Panc1 (cell line): ENCODE measurements around the gene SMURF2. TPM values are rescaled to one million over a fixed set of nuclear protein-coding genes. Genes with fewer than 3 reads are reported as not detected.

ENCODE experiments used
- ATAC-seq: fragments of 200-7000 bp; cut with Tn5 transposase; 2 replicates; pipeline ENCODE4 v1.9.1; 2020; ENCODE audit warnings: mild to moderate bottlenecking, moderate library complexity
- BruUV-seq: library from RNA; stranded (reverse); fragments of 400-500 nt; replicated peaks from 2 replicates; lab custom pipeline; 2021; lab: Mats Ljungman, UMichigan
- CTCF ChIA-PET: fragments of 300-600 bp; sonication (Branson Sonifier 250); formaldehyde crosslinking; loops from one replicate; lab custom pipeline; 2022; ENCODE audit warnings: antibody characterized with exemption; lab: Charles Lee
- POLR2A ChIA-PET: fragments of 300-600 bp; sonication (Branson Sonifier 250); formaldehyde crosslinking; loops from one replicate; lab custom pipeline; 2022; ENCODE audit warnings: antibody characterized with exemption; lab: Charles Lee
- DNase-seq: peaks from one replicate; pipeline ENCODE4 v3.0.0-alpha.2; 2010; ENCODE audit warnings: low read depth, low spot score
- H3K27ac ChIP-seq: 2 replicates; pipeline ENCODE4 v1.5.1; 2011; ENCODE audit warnings: mild to moderate bottlenecking, low read length, inconsistent platforms
- H3K27me3 ChIP-seq: fragments of 200-500 bp; sonication (Bioruptor generic); 2 replicates; pipeline ENCODE4 v1.6.0; 2014; ENCODE audit warnings: low read length, inconsistent platforms; ENCODE audit not compliant: control insufficient read depth, insufficient read depth
- H3K36me3 ChIP-seq: fragments of 200-500 bp; sonication (Bioruptor generic); 2 replicates; pipeline ENCODE4 v1.5.1; 2014; ENCODE audit warnings: inconsistent platforms, mild to moderate bottlenecking, low read length, moderate library complexity; ENCODE audit not compliant: control insufficient read depth, insufficient read depth
- H3K4me1 ChIP-seq: 2 replicates; pipeline ENCODE4 v1.5.1; 2011; ENCODE audit warnings: inconsistent platforms, mild to moderate bottlenecking, low read length, moderate library complexity; ENCODE audit not compliant: control insufficient read depth, insufficient read depth
- H3K4me3 ChIP-seq, 2 experiments: 2 replicates each; pipeline ENCODE4 v1.5.1; 2011 to 2012; ENCODE audit warnings: low read depth in 2 of 2, low read length in 2 of 2, mild to moderate bottlenecking in 2 of 2, inconsistent platforms in 1 of 2, moderate library complexity in 1 of 2
- H3K9me3 ChIP-seq: fragments of 200-500 bp; sonication (Bioruptor generic); 2 replicates; pipeline ENCODE4 v1.5.1; 2014; ENCODE audit warnings: low read depth, mild to moderate bottlenecking, inconsistent platforms, low read length, moderate library complexity; ENCODE audit not compliant: control insufficient read depth, insufficient read depth
- POLR2AphosphoS5 ChIP-seq: IDR thresholded peaks from 2 replicates; pipeline ENCODE4 v1.6.1; 2012; ENCODE audit warnings: mild to moderate bottlenecking, low read depth, low read length, moderate library complexity
- REST ChIP-seq, 2 experiments: IDR thresholded peaks; 2 replicates each; pipeline ENCODE4 v1.6.1; 2011 to 2012; ENCODE audit warnings: low read depth in 2 of 2, control low read depth in 1 of 2, low read length in 1 of 2, mild to moderate bottlenecking in 1 of 2, moderate library complexity in 1 of 2; ENCODE audit not compliant: insufficient read depth in 1 of 2
- SIN3A ChIP-seq: IDR thresholded peaks from 2 replicates; pipeline ENCODE4 v1.6.1; 2012; ENCODE audit warnings: low read depth, mild to moderate bottlenecking, low read length, moderate library complexity, borderline replicate concordance; ENCODE audit not compliant: insufficient read depth
- TCF7L2 ChIP-seq: IDR thresholded peaks from 2 replicates; pipeline ENCODE4 v1.6.1; 2011; ENCODE audit warnings: mild to moderate bottlenecking, low read depth, low read length, inconsistent platforms
- in situ Hi-C: cut with HindIII; loops from 2 replicates; pipeline ENCODE4 v1.10.0; 2016; ENCODE audit warnings: low sequenced_read_pairs, low pct_unique_long_range_greater_than_20kb
- intact Hi-C: fragments of 100-400 bp; cut with micrococcal nuclease; formaldehyde crosslinking; loops from one replicate; pipeline ENCODE4 v1.10.0; 2022; ENCODE audit not compliant: unreplicated experiment
- total RNA-seq: library from RNA; stranded (reverse); gene quantifications from one replicate; pipeline ENCODE4 v1.2.1, GENCODE V29; 2021; ENCODE audit not compliant: unreplicated experiment
- TF ChIP-seq, protein P1 (sequence below): fragments of 450-650 bp; IDR thresholded peaks from 2 replicates; pipeline ENCODE4 v1.5.1; 2017; ENCODE audit warnings: mild to moderate bottlenecking

The SMURF2 gene
- total RNA-seq, 1 experiment from 2014 or later: 21.3 TPM

- intact Hi-C loops: no loop called here
- no peak overlapping the region for H3K27ac ChIP-seq
- H3K27me3 ChIP-seq: no peaks in the 10 kb centered on the region
- no peaks in the 10 kb centered on the region for H3K9me3 ChIP-seq
- TF ChIP-seq POLR2AphosphoS5 (no peak), SIN3A (no peak), REST (IDR thresholded peaks at IDR 0.05; ENCODE audit: insufficient read depth in 1 of 2, low read depth in 2 of 2, low read length in 1 of 2) (no peak), TCF7L2 (no peak)
- TF ChIP-seq, protein P1, sequence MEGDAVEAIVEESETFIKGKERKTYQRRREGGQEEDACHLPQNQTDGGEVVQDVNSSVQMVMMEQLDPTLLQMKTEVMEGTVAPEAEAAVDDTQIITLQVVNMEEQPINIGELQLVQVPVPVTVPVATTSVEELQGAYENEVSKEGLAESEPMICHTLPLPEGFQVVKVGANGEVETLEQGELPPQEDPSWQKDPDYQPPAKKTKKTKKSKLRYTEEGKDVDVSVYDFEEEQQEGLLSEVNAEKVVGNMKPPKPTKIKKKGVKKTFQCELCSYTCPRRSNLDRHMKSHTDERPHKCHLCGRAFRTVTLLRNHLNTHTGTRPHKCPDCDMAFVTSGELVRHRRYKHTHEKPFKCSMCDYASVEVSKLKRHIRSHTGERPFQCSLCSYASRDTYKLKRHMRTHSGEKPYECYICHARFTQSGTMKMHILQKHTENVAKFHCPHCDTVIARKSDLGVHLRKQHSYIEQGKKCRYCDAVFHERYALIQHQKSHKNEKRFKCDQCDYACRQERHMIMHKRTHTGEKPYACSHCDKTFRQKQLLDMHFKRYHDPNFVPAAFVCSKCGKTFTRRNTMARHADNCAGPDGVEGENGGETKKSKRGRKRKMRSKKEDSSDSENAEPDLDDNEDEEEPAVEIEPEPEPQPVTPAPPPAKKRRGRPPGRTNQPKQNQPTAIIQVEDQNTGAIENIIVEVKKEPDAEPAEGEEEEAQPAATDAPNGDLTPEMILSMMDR: no peak
- no peak overlapping the region for H3K4me3 ChIP-seq
- BruUV-seq: no TSS peak
- ATAC-seq: no peak
- H3K36me3 ChIP-seq: peaks cover 10% of the 10 kb centered on the region
- in situ Hi-C loops: no loop called here
- ChIA-PET POLR2A (no interaction called here), CTCF (no interaction called here)
- DNase-seq: no peak
- H3K4me1 ChIP-seq: peaks cover 3% of the 10 kb centered on the region; the same call in 1 of the 2 replicates
Measured at GRCh38 chr17:64575431-64575830, 86.7 kb downstream of the SMURF2 start.

DNA sequence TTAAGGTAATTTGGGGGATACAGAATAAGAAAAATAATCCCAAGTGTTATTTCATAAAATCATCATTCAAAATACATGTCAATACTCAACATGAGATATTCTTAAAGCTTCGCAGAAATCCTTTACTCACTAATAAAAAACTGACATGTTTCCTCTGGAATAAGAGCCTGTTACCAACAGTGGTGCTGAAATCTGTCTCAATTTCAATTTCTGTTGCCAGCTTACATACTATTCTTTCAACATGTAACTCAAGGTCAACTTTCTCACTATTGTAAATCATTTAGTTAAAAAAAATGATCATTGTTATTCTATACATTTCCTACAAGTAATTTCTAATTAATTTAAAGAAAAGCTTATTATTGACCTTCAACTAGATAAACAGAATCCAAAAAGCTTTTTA, 87.5 kb downstream of the SMURF2 start:
- ATAC-seq (no peak), DNase-seq (no peak)
- H3K9me3 ChIP-seq: no peaks in the 10 kb centered on the region
- POLR2A ChIA-PET: no interaction called here
- intact Hi-C loops (no loop called here), in situ Hi-C loops (no loop called here)
- no TSS peak for BruUV-seq
- H3K27me3 ChIP-seq: no peaks in the 10 kb centered on the region
- no peak overlapping the region for H3K27ac ChIP-seq
- peaks cover 3% of the 10 kb centered on the region; the same call in 1 of the 2 replicates for H3K4me1 ChIP-seq
- CTCF ChIA-PET: interaction anchor here (0.7 kb wide), 1 partner anchor 12 kb away, joined by 4 read pairs; no protein-coding TSS in a partner anchor
- TF ChIP-seq TCF7L2 (no peak), REST (IDR thresholded peaks at IDR 0.05; ENCODE audit: insufficient read depth in 1 of 2, low read depth in 2 of 2, low read length in 1 of 2) (no peak), POLR2AphosphoS5 (no peak)
- TF ChIP-seq, protein P1: no peak
- no peak overlapping the region for H3K4me3 ChIP-seq
- peaks cover 4% of the 10 kb centered on the region for H3K36me3 ChIP-seq
